Measurements from ENCODE around the gene ZBTB7B.

ZBTB7B gene

DNA sequence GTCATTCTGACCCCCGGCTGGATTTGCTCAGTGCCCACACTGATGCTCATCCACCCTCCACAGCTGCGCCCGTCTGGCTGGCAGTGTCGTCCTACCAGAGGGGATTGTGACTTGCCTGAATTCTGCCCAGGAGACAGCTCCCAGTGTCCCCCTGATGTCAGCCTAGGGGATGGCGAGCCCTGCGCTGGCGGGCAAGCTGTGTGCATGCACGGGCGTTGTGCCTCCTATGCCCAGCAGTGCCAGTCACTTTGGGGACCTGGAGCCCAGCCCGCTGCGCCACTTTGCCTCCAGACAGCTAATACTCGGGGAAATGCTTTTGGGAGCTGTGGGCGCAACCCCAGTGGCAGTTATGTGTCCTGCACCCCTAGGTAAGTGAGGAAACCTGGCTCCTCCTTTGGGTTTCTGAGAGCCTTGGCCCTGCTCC lies 55.2 kb downstream of the ZBTB7B start:
- H3K27me3 ChIP-seq (ENCODE audit: control insufficient read depth in 1 of 2, insufficient read depth in 2 of 2, low read length in 2 of 2): no peaks in the 10 kb centered on the region
- peaks cover 19 to 52% of the 10 kb centered on the region in 2 donors for H3K36me3 ChIP-seq (ENCODE audit: control insufficient read depth in 1 of 2, insufficient read depth in 2 of 2, low read length in 2 of 2)
- no peaks in the 10 kb centered on the region for H3K9me3 ChIP-seq (ENCODE audit: control insufficient read depth in 1 of 2, low read length in 2 of 2)
- H3K4me1 ChIP-seq (ENCODE audit: control insufficient read depth in 1 of 2, insufficient read depth in 2 of 2, low read length in 2 of 2): peaks cover 16 to 21% of the 10 kb centered on the region in 2 donors
- no peak overlapping the region for H3K4me3 ChIP-seq (ENCODE audit: low read depth in 1 of 2, low read length in 2 of 2)
- H3K27ac ChIP-seq (ENCODE audit: low read depth, low read length): no peak overlapping the region
- no peak overlapping the region for H3K9ac ChIP-seq (ENCODE audit: low read depth in 1 of 2, low read length in 2 of 2)

DNA sequence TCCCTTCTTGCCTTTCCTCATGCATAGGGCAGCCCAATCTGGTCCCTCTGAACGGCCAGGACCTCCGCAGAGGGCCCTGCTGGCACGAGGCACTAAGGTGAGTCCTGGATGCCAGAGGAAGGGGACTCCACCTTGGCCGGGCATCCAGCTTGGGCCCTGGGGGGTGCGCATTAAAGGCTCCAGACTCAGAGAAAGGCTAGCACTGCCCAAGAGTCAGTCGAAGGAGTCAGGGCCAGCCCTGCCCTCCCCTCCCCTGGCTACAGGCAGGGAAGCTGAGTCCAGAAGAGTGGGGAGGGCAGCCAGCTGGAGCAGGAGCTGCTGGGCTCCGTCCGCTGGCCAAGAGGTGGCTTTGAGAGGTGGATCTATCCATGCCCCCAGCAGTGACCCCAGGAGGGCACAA lies 58.1 kb downstream of the ZBTB7B start:
- Histone ChIP-seq H3K4me3 (ENCODE audit: low read depth in 1 of 2, low read length in 2 of 2) (no peak overlapping the region), H3K9me3 (ENCODE audit: control insufficient read depth in 1 of 2, low read length in 2 of 2) (no peaks in the 10 kb centered on the region), H3K9ac (ENCODE audit: low read depth in 1 of 2, low read length in 2 of 2) (no peak overlapping the region), H3K27me3 (ENCODE audit: control insufficient read depth in 1 of 2, insufficient read depth in 2 of 2, low read length in 2 of 2) (no peaks in the 10 kb centered on the region), H3K27ac (ENCODE audit: low read depth, low read length) (no peak overlapping the region), H3K36me3 (ENCODE audit: control insufficient read depth in 1 of 2, insufficient read depth in 2 of 2, low read length in 2 of 2) (peaks cover 16 to 38% of the 10 kb centered on the region in 2 donors), H3K4me1 (ENCODE audit: control insufficient read depth in 1 of 2, insufficient read depth in 2 of 2, low read length in 2 of 2) (peaks cover 32 to 35% of the 10 kb centered on the region in 2 donors)

DNA sequence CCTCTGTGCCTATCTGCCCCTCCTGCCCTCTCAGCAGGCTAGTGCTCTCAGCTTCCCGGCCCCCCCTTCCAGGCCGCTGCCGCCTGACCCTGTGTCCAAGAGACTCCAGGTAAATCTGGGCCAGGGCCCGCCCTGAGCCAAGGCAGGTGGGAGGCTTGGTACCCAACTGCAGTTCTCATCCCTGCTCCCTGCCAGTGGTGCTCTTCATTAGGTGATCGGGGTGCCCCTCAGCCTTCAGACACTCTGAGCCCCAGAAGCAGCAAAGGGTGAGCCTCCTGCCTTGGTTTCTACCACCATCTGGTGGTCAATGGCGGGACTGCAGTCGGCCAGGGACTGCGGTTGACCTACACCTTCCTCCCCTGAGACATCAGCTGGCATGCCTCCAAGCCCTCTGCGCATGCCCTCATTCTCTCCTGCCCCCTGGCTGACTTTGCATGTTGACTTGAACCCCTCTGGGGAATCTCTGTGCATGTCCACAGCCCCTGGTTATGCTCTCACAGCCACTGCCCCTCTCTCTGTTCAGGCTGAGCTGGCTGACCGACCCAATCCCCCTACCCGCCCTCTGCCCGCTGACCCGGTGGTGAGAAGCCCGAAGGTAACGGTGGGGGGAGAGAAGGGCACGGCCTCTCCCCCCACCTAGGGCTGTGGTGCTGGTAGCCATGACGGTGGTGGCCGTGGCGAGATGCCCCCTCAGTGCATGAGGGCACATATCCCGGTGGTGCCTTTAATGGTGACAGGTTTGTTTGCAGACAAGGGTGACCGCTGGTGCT lies 59.0 kb downstream of the ZBTB7B start:
- Histone ChIP-seq H3K27me3 (ENCODE audit: control insufficient read depth in 1 of 2, insufficient read depth in 2 of 2, low read length in 2 of 2) (no peaks in the 10 kb centered on the region), H3K9me3 (ENCODE audit: control insufficient read depth in 1 of 2, low read length in 2 of 2) (no peaks in the 10 kb centered on the region), H3K9ac (ENCODE audit: low read depth in 1 of 2, low read length in 2 of 2) (peak overlapping the region in 1 of 2 donors; percentile 25), H3K4me3 (ENCODE audit: low read depth in 1 of 2, low read length in 2 of 2) (no peak overlapping the region), H3K36me3 (ENCODE audit: control insufficient read depth in 1 of 2, insufficient read depth in 2 of 2, low read length in 2 of 2) (peaks cover 9 to 35% of the 10 kb centered on the region in 2 donors), H3K27ac (ENCODE audit: low read depth, low read length) (no peak overlapping the region), H3K4me1 (ENCODE audit: control insufficient read depth in 1 of 2, insufficient read depth in 2 of 2, low read length in 2 of 2) (peaks cover 32 to 41% of the 10 kb centered on the region in 2 donors)

DNA sequence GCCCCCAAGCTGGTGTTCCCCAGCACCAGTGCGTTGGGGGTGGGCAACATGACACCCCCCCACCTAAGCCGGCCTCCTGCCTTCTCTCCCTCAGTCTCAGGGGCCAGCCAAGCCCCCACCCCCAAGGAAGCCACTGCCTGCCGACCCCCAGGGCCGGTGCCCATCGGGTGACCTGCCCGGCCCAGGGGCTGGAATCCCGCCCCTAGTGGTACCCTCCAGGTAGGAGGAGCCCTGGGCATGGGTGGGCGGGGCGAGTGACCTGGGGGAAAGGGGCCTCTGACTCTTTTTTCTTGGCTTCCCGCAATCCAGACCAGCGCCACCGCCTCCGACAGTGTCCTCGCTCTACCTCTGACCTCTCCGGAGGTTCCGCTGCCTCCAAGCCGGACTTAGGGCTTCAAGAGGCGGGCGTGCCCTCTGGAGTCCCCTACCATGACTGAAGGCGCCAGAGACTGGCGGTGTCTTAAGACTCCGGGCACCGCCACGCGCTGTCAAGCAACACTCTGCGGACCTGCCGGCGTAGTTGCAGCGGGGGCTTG lies 59.6 kb downstream of the ZBTB7B start:
- peak overlapping the region; percentile 83 for H3K4me3 ChIP-seq (ENCODE audit: low read depth in 1 of 2, low read length in 2 of 2)
- no peaks in the 10 kb centered on the region for H3K9me3 ChIP-seq (ENCODE audit: control insufficient read depth in 1 of 2, low read length in 2 of 2)
- peaks cover 32 to 46% of the 10 kb centered on the region in 2 donors for H3K4me1 ChIP-seq (ENCODE audit: control insufficient read depth in 1 of 2, insufficient read depth in 2 of 2, low read length in 2 of 2)
- H3K27ac ChIP-seq (ENCODE audit: low read depth, low read length): no peak overlapping the region
- H3K27me3 ChIP-seq (ENCODE audit: control insufficient read depth in 1 of 2, insufficient read depth in 2 of 2, low read length in 2 of 2): no peaks in the 10 kb centered on the region
- peak overlapping the region in 1 of 2 donors; percentile 25 for H3K9ac ChIP-seq (ENCODE audit: low read depth in 1 of 2, low read length in 2 of 2)
- peaks cover 9 to 34% of the 10 kb centered on the region in 2 donors for H3K36me3 ChIP-seq (ENCODE audit: control insufficient read depth in 1 of 2, insufficient read depth in 2 of 2, low read length in 2 of 2)

DNA sequence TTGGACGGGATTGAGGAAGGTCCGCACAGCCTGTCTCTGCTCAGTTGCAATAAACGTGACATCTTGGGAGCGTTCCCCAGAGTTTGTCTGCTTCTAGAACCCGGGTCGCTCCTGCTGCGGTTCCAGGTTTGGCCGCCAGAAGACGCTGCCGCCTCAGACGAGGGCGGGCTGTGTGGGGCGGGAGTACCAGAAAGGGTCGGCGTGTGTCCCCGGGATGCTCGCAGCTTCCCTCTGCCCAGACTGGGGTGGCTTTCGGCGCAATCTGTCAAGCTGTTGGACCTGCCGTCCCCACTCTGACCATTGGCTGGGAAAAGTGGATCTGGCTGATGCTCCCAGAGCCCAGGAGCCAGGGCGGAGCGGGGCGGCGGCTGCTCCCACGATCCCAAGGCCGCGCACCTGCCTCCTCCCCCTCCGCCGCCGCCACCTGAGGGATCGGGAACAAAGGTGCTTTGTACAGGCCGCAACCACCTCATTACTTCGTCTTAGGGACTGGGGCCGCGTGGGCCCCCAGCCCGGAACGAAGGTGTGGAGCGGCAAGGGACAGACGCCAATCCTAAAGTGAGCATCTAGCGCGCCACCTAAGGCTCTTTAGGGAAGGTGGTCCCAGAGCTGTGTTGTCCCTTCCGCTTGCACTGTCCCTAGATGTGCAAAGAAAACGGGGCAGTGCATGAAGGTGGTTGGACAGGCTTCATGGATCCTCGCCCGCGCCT lies 60.3 kb downstream of the ZBTB7B start:
- Histone ChIP-seq H3K9me3 (ENCODE audit: control insufficient read depth in 1 of 2, low read length in 2 of 2) (no peaks in the 10 kb centered on the region), H3K36me3 (ENCODE audit: control insufficient read depth in 1 of 2, insufficient read depth in 2 of 2, low read length in 2 of 2) (peaks cover 5 to 29% of the 10 kb centered on the region in 2 donors), H3K4me3 (ENCODE audit: low read depth in 1 of 2, low read length in 2 of 2) (peak overlapping the region; percentile 83), H3K27ac (ENCODE audit: low read depth, low read length) (peak overlapping the region; percentile 34), H3K4me1 (ENCODE audit: control insufficient read depth in 1 of 2, insufficient read depth in 2 of 2, low read length in 2 of 2) (peaks cover 32 to 46% of the 10 kb centered on the region in 2 donors), H3K27me3 (ENCODE audit: control insufficient read depth in 1 of 2, insufficient read depth in 2 of 2, low read length in 2 of 2) (no peaks in the 10 kb centered on the region), H3K9ac (ENCODE audit: low read depth in 1 of 2, low read length in 2 of 2) (peak overlapping the region; percentile 65 to 80)

DNA sequence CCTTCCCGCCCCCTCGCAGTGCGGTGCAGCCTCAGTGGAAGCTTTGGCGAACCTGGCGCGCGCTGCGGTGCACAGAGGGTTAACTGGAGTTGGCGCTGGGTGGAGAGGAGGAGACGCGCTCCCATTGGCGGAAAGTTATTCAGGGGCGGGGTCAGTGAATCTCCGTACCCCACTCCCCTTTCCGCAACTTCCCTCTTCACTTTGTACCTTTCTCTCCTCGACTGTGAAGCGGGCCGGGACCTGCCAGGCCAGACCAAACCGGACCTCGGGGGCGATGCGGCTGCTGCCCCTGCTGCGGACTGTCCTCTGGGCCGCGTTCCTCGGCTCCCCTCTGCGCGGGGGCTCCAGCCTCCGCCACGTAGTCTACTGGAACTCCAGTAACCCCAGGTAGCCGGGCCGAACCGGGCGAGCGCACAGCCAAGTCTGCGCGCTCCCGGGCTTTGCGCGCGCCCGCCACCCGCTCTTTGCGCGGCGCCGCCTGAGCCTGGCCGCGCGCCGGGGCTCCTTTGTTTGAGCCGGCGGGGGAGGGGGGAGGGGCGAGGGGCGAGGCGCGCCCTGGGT lies 61.0 kb downstream of the ZBTB7B start, which contains the start of gene EFNA4:
Gene EFNA4 (plus strand): TSS at position 191 of the 561 bp plus-strand sequence. CDS start 84 bp downstream, at position 275.
- Histone ChIP-seq H3K27ac (ENCODE audit: low read depth, low read length) (peak within 1 kb of the TSS; percentile 93), H3K9me3 (ENCODE audit: control insufficient read depth in 1 of 2, low read length in 2 of 2) (no peaks in the 10 kb centered on the region), H3K36me3 (ENCODE audit: control insufficient read depth in 1 of 2, insufficient read depth in 2 of 2, low read length in 2 of 2) (peaks cover 0 to 27% of the 10 kb centered on the region in 2 donors), H3K4me1 (ENCODE audit: control insufficient read depth in 1 of 2, insufficient read depth in 2 of 2, low read length in 2 of 2) (peaks cover 32 to 46% of the 10 kb centered on the region in 2 donors), H3K4me3 (ENCODE audit: low read depth in 1 of 2, low read length in 2 of 2) (peak within 1 kb of the TSS; percentile 83), H3K9ac (ENCODE audit: low read depth in 1 of 2, low read length in 2 of 2) (peak within 1 kb of the TSS; percentile 65 to 80), H3K27me3 (ENCODE audit: control insufficient read depth in 1 of 2, insufficient read depth in 2 of 2, low read length in 2 of 2) (no peaks in the 10 kb centered on the region)

DNA sequence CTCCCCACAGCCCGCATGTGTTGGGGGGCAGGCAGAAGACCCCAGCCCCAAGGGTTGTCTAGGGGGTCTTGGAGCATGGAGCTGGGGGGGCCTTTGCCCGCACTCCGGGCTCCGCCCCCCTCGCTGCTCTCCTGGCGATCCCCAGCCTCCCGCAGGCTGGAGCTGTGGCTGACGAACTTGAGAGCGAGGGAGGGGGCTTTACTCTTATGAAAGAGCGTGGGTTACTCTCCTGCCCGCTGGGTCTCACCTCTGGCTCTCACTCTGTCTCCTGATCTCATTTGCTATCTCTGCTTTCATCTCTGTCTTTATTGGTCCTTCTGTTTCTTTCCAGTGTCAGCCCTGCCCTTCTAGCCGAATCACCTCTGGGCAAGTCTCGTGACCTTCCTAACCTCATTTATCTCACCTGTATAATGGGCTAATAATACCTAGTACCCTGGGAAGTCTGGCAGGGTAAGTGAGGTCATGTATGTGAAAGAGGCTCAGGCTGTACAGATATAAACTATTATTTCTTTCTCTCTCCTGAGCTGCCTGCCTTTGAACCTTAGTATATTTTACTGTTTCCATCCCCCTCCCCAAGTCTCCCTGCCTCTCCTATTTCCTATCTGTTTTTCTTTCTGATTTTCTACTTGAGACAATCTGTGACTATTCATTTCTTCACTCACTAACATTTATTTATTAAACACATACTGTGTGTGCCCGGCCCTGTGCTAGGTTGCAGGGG lies 61.7 kb downstream of the ZBTB7B start:
- H3K4me3 ChIP-seq (ENCODE audit: low read depth in 1 of 2, low read length in 2 of 2): peak overlapping the region; percentile 83
- H3K4me1 ChIP-seq (ENCODE audit: control insufficient read depth in 1 of 2, insufficient read depth in 2 of 2, low read length in 2 of 2): peaks cover 32 to 46% of the 10 kb centered on the region in 2 donors
- peak overlapping the region; percentile 65 to 68 for H3K9ac ChIP-seq (ENCODE audit: low read depth in 1 of 2, low read length in 2 of 2)
- no peak overlapping the region for H3K27ac ChIP-seq (ENCODE audit: low read depth, low read length)
- no peaks in the 10 kb centered on the region for H3K27me3 ChIP-seq (ENCODE audit: control insufficient read depth in 1 of 2, insufficient read depth in 2 of 2, low read length in 2 of 2)
- peaks cover 0 to 25% of the 10 kb centered on the region in 2 donors for H3K36me3 ChIP-seq (ENCODE audit: control insufficient read depth in 1 of 2, insufficient read depth in 2 of 2, low read length in 2 of 2)
- no peaks in the 10 kb centered on the region for H3K9me3 ChIP-seq (ENCODE audit: control insufficient read depth in 1 of 2, low read length in 2 of 2)

DNA sequence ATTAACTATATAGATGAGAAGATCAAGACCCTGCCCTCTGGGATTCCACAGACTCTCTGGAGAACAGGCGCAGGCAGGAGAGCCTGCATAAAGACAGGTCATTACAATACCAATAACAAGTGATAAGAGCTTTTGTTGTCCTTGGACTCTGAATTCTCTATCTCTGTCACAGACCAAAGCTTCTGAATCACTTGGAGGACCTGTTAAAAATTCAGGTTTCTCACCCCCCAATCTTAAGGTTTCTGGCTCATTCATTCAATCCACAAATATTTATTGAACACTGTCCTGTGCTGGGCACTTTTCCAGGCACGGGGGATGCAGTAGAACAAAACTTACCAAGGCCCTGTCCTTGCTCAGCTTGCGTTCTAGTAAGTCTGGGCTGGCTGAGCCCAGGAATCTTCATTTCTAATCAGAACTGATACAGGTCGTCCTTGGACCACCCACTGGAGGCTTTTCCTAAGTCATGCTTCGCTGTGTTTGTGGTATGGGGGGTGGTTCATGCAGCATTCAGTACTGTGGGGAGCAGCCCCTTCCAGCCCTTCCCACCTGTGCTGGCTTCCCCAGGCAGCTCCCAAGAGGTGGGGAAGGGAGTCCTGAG lies 62.3 kb downstream of the ZBTB7B start:
- Histone ChIP-seq H3K9me3 (ENCODE audit: control insufficient read depth in 1 of 2, low read length in 2 of 2) (no peaks in the 10 kb centered on the region), H3K4me1 (ENCODE audit: control insufficient read depth in 1 of 2, insufficient read depth in 2 of 2, low read length in 2 of 2) (peaks cover 33 to 46% of the 10 kb centered on the region in 2 donors), H3K36me3 (ENCODE audit: control insufficient read depth in 1 of 2, insufficient read depth in 2 of 2, low read length in 2 of 2) (peaks cover 0 to 23% of the 10 kb centered on the region in 2 donors), H3K4me3 (ENCODE audit: low read depth in 1 of 2, low read length in 2 of 2) (peak overlapping the region; percentile 83), H3K9ac (ENCODE audit: low read depth in 1 of 2, low read length in 2 of 2) (peak overlapping the region in 1 of 2 donors; percentile 65), H3K27ac (ENCODE audit: low read depth, low read length) (no peak overlapping the region), H3K27me3 (ENCODE audit: control insufficient read depth in 1 of 2, insufficient read depth in 2 of 2, low read length in 2 of 2) (no peaks in the 10 kb centered on the region)

DNA sequence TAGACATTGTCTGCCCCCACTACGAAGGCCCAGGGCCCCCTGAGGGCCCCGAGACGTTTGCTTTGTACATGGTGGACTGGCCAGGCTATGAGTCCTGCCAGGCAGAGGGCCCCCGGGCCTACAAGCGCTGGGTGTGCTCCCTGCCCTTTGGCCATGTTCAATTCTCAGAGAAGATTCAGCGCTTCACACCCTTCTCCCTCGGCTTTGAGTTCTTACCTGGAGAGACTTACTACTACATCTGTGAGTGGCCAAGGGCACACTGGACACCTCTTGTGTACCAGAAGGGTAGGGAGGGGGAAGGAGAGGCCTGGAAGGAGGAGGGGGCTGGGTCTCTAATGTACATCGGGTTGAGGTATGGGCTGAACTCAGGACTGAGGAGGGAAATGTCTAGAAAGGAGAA lies 64.2 kb downstream of the ZBTB7B start:
- Histone ChIP-seq H3K27me3 (ENCODE audit: control insufficient read depth in 1 of 2, insufficient read depth in 2 of 2, low read length in 2 of 2) (no peaks in the 10 kb centered on the region), H3K27ac (ENCODE audit: low read depth, low read length) (no peak overlapping the region), H3K9ac (ENCODE audit: low read depth in 1 of 2, low read length in 2 of 2) (no peak overlapping the region), H3K4me3 (ENCODE audit: low read depth in 1 of 2, low read length in 2 of 2) (no peak overlapping the region), H3K4me1 (ENCODE audit: control insufficient read depth in 1 of 2, insufficient read depth in 2 of 2, low read length in 2 of 2) (peaks cover 39 to 53% of the 10 kb centered on the region in 2 donors), H3K36me3 (ENCODE audit: control insufficient read depth in 1 of 2, insufficient read depth in 2 of 2, low read length in 2 of 2) (peaks cover 0 to 18% of the 10 kb centered on the region in 2 donors), H3K9me3 (ENCODE audit: control insufficient read depth in 1 of 2, low read length in 2 of 2) (no peaks in the 10 kb centered on the region)

Data from duodenal mucosa (tissue), 2 donors.